K562 treated with DMSO at 1 percent for 12 hours (cell line): Measurements from ENCODE around the gene AUNIP. TPM values are rescaled to one million over a fixed set of nuclear protein-coding genes. Genes with fewer than 3 reads are reported as not detected.

Experiments
- total RNA-seq: library from RNA; unstranded; fragments of 300-600 nt; gene quantifications from 2 replicates; pipeline ENCODE4 v1.2.3, GENCODE V29; 2022; ENCODE audit not compliant: insufficient read depth

Gene AUNIP
- total RNA-seq: 20.6 and 22.3 TPM in 2 replicates

GRCh38 chr1:25858906-25859789 is at the start of gene AUNIP:
AUNIP (minus strand) TSS chr1:25859457; CDS start chr1:25859357, 100 bp downstream.

GRCh38 chr1:25905680-25906643 is 46.7 kb upstream of the AUNIP start, which contains the start of gene STMN1:
STMN1 (minus strand) TSS chr1:25906419; CDS start chr1:25904676, 1,743 bp downstream.

GRCh38 chr1:25875154-25875855 is 16.0 kb upstream of the AUNIP start, which contains the start of gene PAQR7:
PAQR7 (minus strand) TSS chr1:25875708; CDS start chr1:25863839, 11,869 bp downstream.

GRCh38 chr1:25819491-25820246 is 39.6 kb downstream of the AUNIP start, which contains the start of gene MTFR1L:
MTFR1L (plus strand) TSS chr1:25819954; CDS start chr1:25823105, 3,151 bp downstream.

GRCh38 chr1:25799935-25800702 is 59.1 kb downstream of the AUNIP start, which contains the start of gene SELENON:
SELENON (plus strand) TSS chr1:25800193; CDS start chr1:25800231, 38 bp downstream.

Other genes starting within 250 kb of the AUNIP start
- 1.1 and 2.8 TPM in 2 replicates for gene MAN1C1, start 242.7 kb downstream of the AUNIP start, total RNA-seq
- gene SELENON, start 59.3 kb downstream of the AUNIP start, total RNA-seq: 14.4 and 37.1 TPM in 2 replicates
- gene MTFR1L, start 39.5 kb downstream of the AUNIP start, total RNA-seq: 46.8 and 67.5 TPM in 2 replicates
- 3.5 and 4.5 TPM in 2 replicates for gene PAQR7, start 16.3 kb upstream of the AUNIP start, total RNA-seq
- gene STMN1, start 47.0 kb upstream of the AUNIP start, total RNA-seq: 488 and 581 TPM in 2 replicates
- 5.4 and 8.6 TPM in 2 replicates for gene PAFAH2, start 138.6 kb upstream of the AUNIP start, total RNA-seq
- gene EXTL1, start 162.3 kb upstream of the AUNIP start, total RNA-seq: 0.38 TPM in 1 of 2 replicates, not detected in the other
- not detected in 2 replicates for gene SLC30A2, start 186.7 kb upstream of the AUNIP start, total RNA-seq
- 0.37 TPM in 1 of 2 replicates, not detected in the other for gene TRIM63, start 208.2 kb upstream of the AUNIP start, total RNA-seq